GM21786 (cell line): ENCODE measurements around the gene FOLR2.
A peak's percentile ranks its signal among the peaks of the same experiment; 100 is the strongest.
"Not testable (repeated sequence)": the region's sequence is repeated elsewhere in the genome, so short reads cannot be mapped to it uniquely, and the experiment has no call there.

Experiments used
- ATAC-seq: cut with Tn5 transposase; IDR thresholded peaks from one replicate; pipeline ENCODE4 v1.9.1; 2021; ENCODE audit not compliant: unreplicated experiment

The FOLR2 gene

GRCh38 chr11:72204886-72205285 lies 11.7 kb upstream of the FOLR2 start:
- ATAC-seq, result no peak

GRCh38 chr11:72206794-72207193 lies 9.8 kb upstream of the FOLR2 start:
- not testable (repeated sequence) for ATAC-seq

- ATAC-seq, result no peak
Observed at GRCh38 chr11:72208281-72208680, 8.3 kb upstream of the FOLR2 start.

GRCh38 chr11:72209101-72209500 lies 7.5 kb upstream of the FOLR2 start:
- no peak for ATAC-seq

GRCh38 chr11:72217841-72218240 lies 1.2 kb downstream of the FOLR2 start:
- no peak for ATAC-seq

- ATAC-seq, result no peak
Observed at GRCh38 chr11:72218251-72218745, 1.7 kb downstream of the FOLR2 start.

GRCh38 chr11:72220696-72221363 lies 4.2 kb downstream of the FOLR2 start:
- no peak for ATAC-seq

GRCh38 chr11:72221386-72222075 lies 4.9 kb downstream of the FOLR2 start:
- ATAC-seq, result no peak

GRCh38 chr11:72222106-72222891 lies 5.7 kb downstream of the FOLR2 start:
- no peak for ATAC-seq

- ATAC-seq, result peak; percentile 72
Observed at GRCh38 chr11:72222907-72223614, 6.5 kb downstream of the FOLR2 start.

GRCh38 chr11:72223615-72224563 lies 7.3 kb downstream of the FOLR2 start:
- ATAC-seq, result peak; percentile 48

- no peak for ATAC-seq
Observed at GRCh38 chr11:72224564-72225410, 8.2 kb downstream of the FOLR2 start, which contains the start of gene INPPL1. Gene INPPL1 (plus strand): TSS chr11:72224767. CDS start chr11:72224985, 218 bp downstream.

GRCh38 chr11:72225411-72225951 lies 8.9 kb downstream of the FOLR2 start:
- ATAC-seq, result no peak

- no peak for ATAC-seq
Observed at GRCh38 chr11:72226701-72227100, 10.1 kb downstream of the FOLR2 start.

GRCh38 chr11:72227316-72228228 lies 11.0 kb downstream of the FOLR2 start:
- ATAC-seq, result no peak

GRCh38 chr11:72228229-72228843 lies 11.7 kb downstream of the FOLR2 start:
- no peak for ATAC-seq

GRCh38 chr11:72228844-72229231 lies 12.2 kb downstream of the FOLR2 start:
- no peak for ATAC-seq
